Tongue (tissue), 2 donors: ENCODE data around the gene TMEM135. TPM values are rescaled to one million over a fixed set of nuclear protein-coding genes. Genes with fewer than 3 reads are reported as not detected.
A peak's percentile ranks its signal among the peaks of the same experiment; 100 is the strongest.
"Not testable (repeated sequence)": the region's sequence is repeated elsewhere in the genome, so short reads cannot be mapped to it uniquely, and the experiment has no call there.

ENCODE experiments used
- DNase-seq: peaks from one replicate; pipeline ENCODE4 v3.0.0-alpha.2; 2015
- total RNA-seq: library from RNA; depleted of rRNA; stranded (reverse); fragments of >200 nt; gene quantifications from one replicate; pipeline ENCODE4 v1.2.3, GENCODE V29; 2014

Gene TMEM135
- total RNA-seq, 1 donor from 2014 or later: 25.6 TPM

DNA sequence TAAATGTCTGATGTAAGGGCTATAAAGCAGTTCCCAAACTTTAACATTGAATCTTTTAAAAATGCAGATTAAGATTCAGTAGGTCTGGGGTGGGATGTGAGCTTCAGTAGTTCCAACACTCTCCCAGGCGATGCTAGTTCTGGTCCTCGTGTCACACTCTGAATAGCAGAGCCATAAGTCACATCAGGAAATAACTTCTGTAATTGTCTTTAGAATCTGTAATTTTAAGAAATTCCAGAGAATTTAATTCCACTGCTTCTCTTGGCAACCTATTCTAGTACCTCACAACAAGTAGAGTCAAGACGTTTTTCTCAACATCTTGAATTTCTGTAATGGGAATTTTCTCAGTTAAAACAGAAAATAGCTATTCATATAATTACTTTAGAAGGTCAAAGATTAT lies 223.1 kb downstream of the TMEM135 start:
- no peak for DNase-seq

DNA sequence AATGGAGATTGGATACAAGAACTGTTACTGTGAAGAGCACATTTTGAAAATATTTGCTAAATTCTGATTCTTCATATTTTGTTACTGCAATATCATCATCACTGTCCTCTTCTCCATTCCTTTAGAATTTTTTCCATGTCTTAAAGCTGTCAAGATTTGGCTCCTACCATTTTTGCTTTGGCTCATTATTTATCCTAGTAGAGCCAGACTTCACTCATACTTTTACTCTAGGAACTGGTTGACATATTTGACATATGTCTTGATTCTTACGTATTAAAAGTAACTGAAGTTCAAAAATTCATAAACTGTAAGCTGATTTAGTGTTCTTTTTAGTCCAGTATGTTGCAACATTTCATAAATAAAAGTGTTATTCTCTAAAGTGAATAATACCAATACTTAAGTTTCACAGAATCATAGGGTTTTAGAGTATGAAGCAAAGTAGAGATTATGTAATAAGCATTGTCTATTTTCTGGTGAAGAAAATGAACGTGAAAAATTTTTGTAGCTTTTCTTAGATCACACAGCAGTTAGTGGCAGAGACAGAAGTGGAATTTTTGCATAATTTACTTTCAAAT lies 225.6 kb downstream of the TMEM135 start:
- DNase-seq: no peak

DNA sequence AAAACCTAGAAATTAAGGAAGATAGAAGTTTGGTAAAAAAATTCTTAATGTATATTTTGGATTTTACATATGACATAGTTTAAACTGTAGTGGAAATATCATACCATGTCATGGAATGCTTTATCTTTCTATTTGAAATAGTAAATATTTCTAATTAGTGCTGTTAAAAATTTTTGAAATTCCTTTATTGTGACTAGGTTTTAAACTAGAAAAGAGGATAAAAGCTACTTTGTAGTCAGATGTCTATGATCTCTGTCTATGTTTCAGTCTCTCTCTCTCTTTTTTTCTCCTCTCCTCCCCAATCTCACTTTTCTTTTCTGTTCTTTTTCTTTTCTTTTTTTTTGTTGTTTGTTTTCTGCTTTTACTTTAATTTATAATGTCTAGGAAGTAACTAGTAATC lies 226.2 kb downstream of the TMEM135 start:
- DNase-seq: no peak

DNA sequence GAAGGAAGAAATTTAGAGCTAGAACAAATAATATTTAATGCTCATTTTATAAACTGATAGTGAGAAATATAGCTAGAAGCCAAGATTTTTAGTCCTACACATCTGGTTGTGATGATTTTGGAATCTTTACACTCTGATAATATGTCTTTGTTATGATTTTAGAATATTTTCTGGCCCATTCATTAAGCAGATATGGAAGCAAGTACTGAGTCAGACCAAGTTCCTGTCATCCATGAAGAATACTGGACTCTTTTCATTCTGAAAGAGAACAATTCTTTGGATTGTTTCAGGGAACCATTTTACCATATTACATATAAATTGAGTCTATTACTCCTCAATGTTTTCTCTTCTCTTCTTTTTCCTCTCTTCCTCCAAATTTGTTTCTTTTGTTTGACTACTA lies 227.4 kb downstream of the TMEM135 start:
- DNase-seq: no peak

DNA sequence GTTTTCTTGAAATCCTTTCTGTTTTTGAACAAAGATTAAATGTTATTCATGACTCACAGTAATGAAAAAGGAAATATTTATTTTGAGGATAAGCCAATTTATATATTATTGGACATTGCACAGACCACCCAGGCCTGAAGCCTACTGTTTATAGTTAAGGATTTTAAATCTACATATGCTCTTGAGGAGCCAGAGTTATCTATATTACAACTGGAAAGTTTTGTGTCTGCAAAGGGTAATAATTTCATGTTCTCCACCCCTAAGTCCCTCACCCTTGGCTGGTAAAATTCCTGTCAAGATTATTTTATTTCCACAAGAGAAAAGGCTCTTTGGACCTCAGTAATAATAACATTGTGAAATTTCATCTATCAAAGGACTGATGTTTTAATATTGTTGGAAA lies 228.2 kb downstream of the TMEM135 start:
- no peak for DNase-seq

GRCh38 chr11:87266751-87267150 lies 229.0 kb downstream of the TMEM135 start:
- no peak for DNase-seq

GRCh38 chr11:87271951-87272350 lies 234.2 kb downstream of the TMEM135 start:
- not testable (repeated sequence) for DNase-seq

DNA sequence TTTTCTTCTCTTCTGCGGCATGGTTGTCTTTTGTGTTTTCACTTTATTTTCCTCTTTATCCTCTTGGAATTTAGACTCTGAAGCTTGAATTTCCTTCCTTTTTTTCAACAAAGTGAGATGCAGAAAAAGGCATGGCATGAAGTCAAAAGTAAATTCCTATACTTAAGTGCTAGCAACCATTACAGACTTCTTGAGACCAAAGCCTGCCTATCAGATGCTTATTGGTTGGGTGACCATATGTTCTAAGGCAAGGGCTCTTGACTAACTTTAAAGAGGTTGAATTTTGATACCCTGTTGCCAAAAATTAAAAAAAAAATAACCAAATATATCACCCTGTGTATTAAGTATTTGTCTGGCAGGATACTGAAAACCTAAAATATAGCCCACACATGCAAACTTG lies 237.4 kb downstream of the TMEM135 start:
- peak; percentile 51 for DNase-seq

- no peak for DNase-seq
These were observed 242.4 kb downstream of the TMEM135 start for GRCh38 chr11:87280143-87280542.

GRCh38 chr11:87281496-87281895 lies 243.8 kb downstream of the TMEM135 start:
- peak; percentile 91 for DNase-seq

- DNase-seq: peak; percentile 44
These were observed 246.6 kb downstream of the TMEM135 start for GRCh38 chr11:87284306-87284705.

GRCh38 chr11:87285674-87286073 lies 247.9 kb downstream of the TMEM135 start:
- not testable (repeated sequence) for DNase-seq

- no peak for DNase-seq
These were observed 248.6 kb downstream of the TMEM135 start for GRCh38 chr11:87286338-87286737.

DNA sequence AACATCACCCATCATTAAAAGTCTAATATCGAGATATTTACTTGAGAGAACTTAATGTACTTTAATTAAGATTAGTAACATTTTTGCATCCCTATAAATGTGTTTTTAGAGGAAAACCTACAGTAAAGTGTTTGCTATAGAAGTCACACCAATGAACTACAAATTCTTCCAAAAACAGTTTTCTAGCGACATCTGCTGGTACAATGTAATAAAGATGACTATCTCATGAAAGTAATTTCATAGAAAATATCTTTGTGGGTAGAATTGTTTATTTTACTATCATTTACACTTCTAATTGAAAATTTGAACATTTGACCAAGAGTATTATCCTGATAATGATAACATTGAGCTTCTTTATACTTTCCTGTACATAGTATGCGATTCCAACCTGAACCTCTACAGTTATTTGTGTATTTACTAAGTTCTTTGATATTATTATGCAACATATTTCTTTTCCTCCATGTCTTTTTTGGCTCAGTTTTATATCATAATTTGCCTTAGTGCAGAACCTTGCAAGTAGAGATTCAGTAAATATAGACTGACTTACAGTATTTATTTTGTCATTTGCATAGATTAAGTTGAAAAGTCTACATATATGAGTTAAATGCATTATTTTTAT lies 252.7 kb downstream of the TMEM135 start:
- peak; percentile 88 for DNase-seq

GRCh38 chr11:87292598-87292997 lies 254.9 kb downstream of the TMEM135 start:
- no peak for DNase-seq

DNA sequence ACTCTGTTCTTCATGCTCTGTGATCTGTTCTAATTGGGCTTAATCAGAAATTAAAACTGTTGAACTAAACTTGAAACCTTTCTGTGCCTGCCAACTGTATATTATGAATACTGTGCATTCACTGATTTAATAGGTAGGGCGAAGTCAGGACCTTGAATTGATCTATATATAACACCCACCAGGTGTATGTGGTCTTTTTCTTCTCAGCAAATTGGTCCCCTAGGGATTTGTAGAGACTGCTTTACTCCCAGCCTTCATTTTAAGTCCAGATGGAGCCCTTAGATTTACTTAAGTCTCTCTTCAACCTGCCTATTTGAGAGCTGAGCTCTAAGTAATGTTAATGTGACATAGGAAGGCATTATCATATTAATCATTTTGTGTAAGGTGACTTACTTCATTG lies 257.5 kb downstream of the TMEM135 start:
- DNase-seq: no peak

- DNase-seq: no peak
These were observed 258.9 kb downstream of the TMEM135 start for GRCh38 chr11:87296627-87297026.

- DNase-seq: no peak
These were observed 260.4 kb downstream of the TMEM135 start for GRCh38 chr11:87298155-87298554.

GRCh38 chr11:87299041-87299481 lies 261.3 kb downstream of the TMEM135 start:
- DNase-seq: no peak

GRCh38 chr11:87300640-87301380 lies 263.1 kb downstream of the TMEM135 start:
- peak; percentile 54 for DNase-seq

- no peak for DNase-seq
These were observed 264.2 kb downstream of the TMEM135 start for GRCh38 chr11:87301785-87302540.

DNA sequence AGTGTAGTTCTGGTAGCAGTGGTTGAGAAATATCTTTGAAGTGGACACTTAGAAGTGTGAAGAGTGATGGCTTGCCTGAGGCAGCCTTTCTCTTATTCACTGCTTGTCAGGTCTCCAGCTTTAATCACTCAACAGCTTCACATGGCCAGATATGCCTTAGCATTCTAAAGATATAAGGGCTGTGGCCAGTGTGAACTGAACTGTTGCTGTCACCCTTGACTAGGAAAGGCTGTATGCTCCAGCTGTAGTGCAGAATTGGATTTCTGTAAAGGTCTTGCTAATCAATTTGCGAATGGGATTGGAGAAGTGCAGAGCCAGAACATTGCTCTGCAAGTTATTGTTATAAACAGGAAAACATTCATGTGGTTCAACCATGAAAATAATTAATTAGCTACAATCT lies 266.7 kb downstream of the TMEM135 start:
- peak; percentile 67 for DNase-seq
